Fibroblast of the aortic adventitia (primary cell): ENCODE measurements around the gene ARVCF. TPM values are rescaled to one million over a fixed set of nuclear protein-coding genes. Genes with fewer than 3 reads are reported as not detected.

Experiments
- DNase-seq: peaks from one replicate; pipeline ENCODE4 v3.0.0-alpha.2; 2010; ENCODE audit warnings: low read depth
- H3K4me3 ChIP-seq: 2 replicates; pipeline ENCODE4 v1.5.1; 2011; ENCODE audit warnings: low read depth, mild to moderate bottlenecking, control low read depth, low read length, moderate library complexity
- CTCF ChIP-seq: IDR thresholded peaks from 2 replicates; pipeline ENCODE4 v1.5.1; 2011; ENCODE audit warnings: mild to moderate bottlenecking, low read length, control low read depth, inconsistent platforms; ENCODE audit not compliant: insufficient read depth
- total RNA-seq: library from RNA; depleted of rRNA; stranded (reverse); fragments of >200 nt; gene quantifications from 2 replicates; pipeline ENCODE4 v1.2.3, GENCODE V29; 2012; ENCODE audit warnings: low replicate concordance

ARVCF gene
- total RNA-seq, 1 donor = 12.9 TPM

DNA sequence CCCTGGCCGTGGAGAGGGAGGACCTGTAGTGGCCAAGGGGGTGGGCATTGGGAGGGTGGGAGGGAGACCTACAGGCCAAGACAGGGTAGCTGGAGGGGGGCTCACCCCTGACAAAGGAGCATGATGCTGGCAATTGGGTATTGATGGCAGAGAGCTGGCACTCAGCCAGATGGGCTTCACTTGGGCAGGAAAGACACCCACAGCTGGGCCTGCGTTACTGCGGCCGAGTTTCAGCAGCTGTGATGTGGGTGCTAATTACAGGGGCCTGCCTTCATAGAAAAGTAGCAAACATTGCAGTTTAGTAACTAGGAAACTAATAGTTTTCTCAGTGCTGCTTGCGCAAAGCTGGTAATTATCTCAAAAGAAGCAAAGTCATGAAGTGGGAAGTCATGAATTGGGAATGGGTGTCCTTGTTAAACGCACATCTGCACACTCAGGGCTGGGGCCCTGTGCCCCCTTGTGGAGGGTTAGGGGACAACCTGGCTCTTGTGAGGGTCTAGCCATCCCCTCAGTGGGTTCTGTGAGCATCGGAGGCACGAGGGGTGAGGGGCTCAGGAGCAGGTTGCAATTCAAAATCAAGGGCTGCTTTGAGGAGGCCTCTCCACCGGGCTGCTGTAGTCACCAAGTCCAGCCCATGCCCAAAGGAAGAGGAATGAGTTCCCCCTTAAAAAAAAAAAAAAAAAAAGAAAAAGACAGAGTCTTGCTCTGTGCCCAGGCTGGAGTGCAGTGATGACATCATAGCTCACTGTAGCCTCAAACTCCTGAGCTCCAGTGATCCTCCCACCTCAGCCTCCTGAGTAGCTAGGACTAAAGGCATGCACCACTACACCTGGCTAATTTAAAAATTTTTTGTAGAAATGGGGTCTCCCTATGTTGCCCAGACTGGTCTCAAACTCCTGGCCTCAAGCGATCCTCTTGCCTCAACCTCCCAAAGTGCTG is 50.6 kb downstream of the ARVCF start:
- no peak for DNase-seq
- H3K4me3 ChIP-seq = no peak overlapping the region
- TF ChIP-seq CTCF = peak; percentile 41

- no peak overlapping the region for H3K4me3 ChIP-seq
- TF ChIP-seq CTCF = no peak
- no peak for DNase-seq
These were observed 51.8 kb downstream of the ARVCF start for GRCh38 chr22:19964701-19965386.

DNA sequence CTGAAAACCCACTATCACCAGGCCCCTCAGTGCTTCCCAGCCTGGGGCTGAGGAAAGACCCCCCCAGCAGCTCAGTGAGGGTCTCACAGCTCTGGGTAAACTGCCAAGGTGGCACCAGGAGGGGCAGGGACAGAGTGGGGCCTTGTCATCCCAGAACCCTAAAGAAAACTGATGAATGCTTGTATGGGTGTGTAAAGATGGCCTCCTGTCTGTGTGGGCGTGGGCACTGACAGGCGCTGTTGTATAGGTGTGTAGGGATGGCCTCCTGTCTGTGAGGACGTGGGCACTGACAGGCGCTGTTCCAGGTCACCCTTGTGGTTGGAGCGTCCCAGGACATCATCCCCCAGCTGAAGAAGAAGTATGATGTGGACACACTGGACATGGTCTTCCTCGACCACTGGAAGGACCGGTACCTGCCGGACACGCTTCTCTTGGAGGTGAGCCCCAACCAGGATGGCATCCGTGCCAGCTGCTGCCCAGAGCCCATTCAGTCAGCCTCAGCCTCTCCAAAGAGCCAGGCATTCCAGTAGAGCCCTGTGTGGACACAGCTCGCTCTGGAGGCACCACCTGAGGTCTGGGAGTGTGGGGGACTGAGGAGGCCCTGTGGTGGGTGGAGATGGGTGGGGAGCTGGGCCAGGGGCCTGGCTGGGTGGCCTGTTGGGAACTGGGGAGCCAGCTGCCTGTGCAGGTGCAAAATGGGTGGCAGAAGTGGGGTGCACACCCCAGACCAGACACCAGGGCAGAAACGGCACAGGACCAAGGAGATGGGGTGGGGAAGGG is 52.6 kb downstream of the ARVCF start:
- TF ChIP-seq CTCF = no peak
- no peak overlapping the region for H3K4me3 ChIP-seq
- DNase-seq = no peak

- no peak overlapping the region for H3K4me3 ChIP-seq
- no peak for TF ChIP-seq CTCF
- peak; percentile 36 for DNase-seq
These were observed 53.5 kb downstream of the ARVCF start for GRCh38 chr22:19962909-19963806.

DNA sequence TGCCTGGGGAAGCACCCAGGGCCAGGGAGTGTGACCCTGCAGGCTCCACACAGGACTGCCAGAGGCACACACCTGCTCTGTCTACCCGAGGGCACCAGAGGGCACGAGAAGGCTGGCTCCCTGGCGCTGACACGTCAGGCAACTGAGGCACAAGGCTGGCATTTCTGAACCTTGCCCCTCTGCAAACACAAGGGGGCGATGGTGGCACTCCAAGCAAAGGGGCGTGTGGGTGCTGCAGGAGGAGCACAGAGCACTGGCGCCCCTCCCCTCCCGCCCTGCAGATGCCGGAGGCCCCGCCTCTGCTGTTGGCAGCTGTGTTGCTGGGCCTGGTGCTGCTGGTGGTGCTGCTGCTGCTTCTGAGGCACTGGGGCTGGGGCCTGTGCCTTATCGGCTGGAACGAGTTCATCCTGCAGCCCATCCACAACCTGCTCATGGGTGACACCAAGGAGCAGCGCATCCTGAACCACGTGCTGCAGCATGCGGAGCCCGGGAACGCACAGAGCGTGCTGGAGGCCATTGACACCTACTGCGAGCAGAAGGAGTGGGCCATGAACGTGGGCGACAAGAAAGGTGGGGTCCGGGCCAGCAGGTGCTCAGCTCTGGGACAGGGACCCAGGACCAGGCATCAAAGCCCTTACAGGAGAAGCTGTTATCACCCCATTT is 54.2 kb downstream of the ARVCF start:
- DNase-seq = peak; percentile 71
- TF ChIP-seq CTCF = peak; percentile 72
- no peak overlapping the region for H3K4me3 ChIP-seq
